GM19395 (cell line): ENCODE results near the gene VGLL4.
"Not testable (repeated sequence)": the region's sequence is repeated elsewhere in the genome, so short reads cannot be mapped to it uniquely, and the experiment has no call there.

Source experiments
- ATAC-seq: cut with Tn5 transposase; IDR thresholded peaks from one replicate; pipeline ENCODE4 v1.9.1; 2021; ENCODE audit warnings: mild to moderate bottlenecking, moderate library complexity; ENCODE audit not compliant: unreplicated experiment

Gene VGLL4

GRCh38 chr3:11536132-11536935 is 107.4 kb downstream of the VGLL4 start:
- no peak for ATAC-seq

- no peak for ATAC-seq
Measured at GRCh38 chr3:11535243-11535960, 108.3 kb downstream of the VGLL4 start.

- no peak for ATAC-seq
Measured at GRCh38 chr3:11534793-11535101, 109.0 kb downstream of the VGLL4 start.

GRCh38 chr3:11534011-11534792 is 109.5 kb downstream of the VGLL4 start:
- no peak for ATAC-seq

GRCh38 chr3:11532931-11533391 is 110.8 kb downstream of the VGLL4 start:
- no peak for ATAC-seq

- ATAC-seq, result no peak
Measured at GRCh38 chr3:11530153-11530721, 113.5 kb downstream of the VGLL4 start.

- ATAC-seq, result no peak
Measured at GRCh38 chr3:11529281-11529680, 114.4 kb downstream of the VGLL4 start.

- ATAC-seq, result not testable (repeated sequence)
Measured at GRCh38 chr3:11526121-11526520, 117.6 kb downstream of the VGLL4 start.

- no peak for ATAC-seq
Measured at GRCh38 chr3:11523572-11524101, 120.1 kb downstream of the VGLL4 start.

- no peak for ATAC-seq
Measured at GRCh38 chr3:11522953-11523571, 120.7 kb downstream of the VGLL4 start.

GRCh38 chr3:11522398-11522715 is 121.4 kb downstream of the VGLL4 start:
- ATAC-seq, result no peak

GRCh38 chr3:11521167-11521566 is 122.5 kb downstream of the VGLL4 start:
- no peak for ATAC-seq

GRCh38 chr3:11517601-11518000 is 126.1 kb downstream of the VGLL4 start:
- no peak for ATAC-seq

- no peak for ATAC-seq
Measured at GRCh38 chr3:11514191-11514821, 129.4 kb downstream of the VGLL4 start.

- ATAC-seq, result no peak
Measured at GRCh38 chr3:11513817-11514135, 129.9 kb downstream of the VGLL4 start.

- not testable (repeated sequence) for ATAC-seq
Measured at GRCh38 chr3:11513125-11513816, 130.4 kb downstream of the VGLL4 start.

GRCh38 chr3:11511606-11512005 is 132.1 kb downstream of the VGLL4 start:
- ATAC-seq, result not testable (repeated sequence)

GRCh38 chr3:11510356-11510755 is 133.4 kb downstream of the VGLL4 start:
- no peak for ATAC-seq

GRCh38 chr3:11510001-11510340 is 133.7 kb downstream of the VGLL4 start:
- ATAC-seq, result no peak
